ENCODE measurements around the gene PPP2R5C.

The PPP2R5C gene

DNA sequence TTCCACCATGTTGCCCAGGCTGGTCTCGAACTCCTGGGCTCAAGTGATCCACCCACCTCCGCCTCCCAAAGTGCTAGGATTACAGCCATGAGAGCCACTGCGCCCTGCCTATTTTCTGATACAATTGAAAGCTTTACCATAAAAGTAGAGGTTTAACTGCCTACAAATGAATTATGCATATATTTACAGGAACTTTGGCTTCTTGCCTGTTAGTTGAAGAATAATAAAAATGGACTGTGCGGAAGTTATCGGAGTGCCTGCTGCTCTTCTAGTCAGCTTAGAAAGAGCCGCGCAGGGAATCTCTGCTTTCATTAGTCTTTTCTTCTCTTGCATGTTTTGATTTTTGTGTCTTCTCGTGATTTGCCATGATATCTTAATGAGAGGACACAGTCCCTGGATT lies 34.5 kb downstream of the PPP2R5C start:
- TF ChIP-seq EGR1 (IDR thresholded peaks at IDR 0.05), result no peak
- no peak for TF ChIP-seq EP300 (IDR thresholded peaks at IDR 0.05; ENCODE audit: borderline replicate concordance)
- TF ChIP-seq TAF1 (IDR thresholded peaks at IDR 0.05; ENCODE audit: low read depth), result no peak
- no peak for TF ChIP-seq CREB1 (IDR thresholded peaks at IDR 0.05; ENCODE audit: low read depth)
- TF ChIP-seq, protein P1, sequence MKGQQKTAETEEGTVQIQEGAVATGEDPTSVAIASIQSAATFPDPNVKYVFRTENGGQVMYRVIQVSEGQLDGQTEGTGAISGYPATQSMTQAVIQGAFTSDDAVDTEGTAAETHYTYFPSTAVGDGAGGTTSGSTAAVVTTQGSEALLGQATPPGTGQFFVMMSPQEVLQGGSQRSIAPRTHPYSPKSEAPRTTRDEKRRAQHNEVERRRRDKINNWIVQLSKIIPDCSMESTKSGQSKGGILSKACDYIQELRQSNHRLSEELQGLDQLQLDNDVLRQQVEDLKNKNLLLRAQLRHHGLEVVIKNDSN (IDR thresholded peaks at IDR 0.05), result no peak
- TF ChIP-seq ZBTB7A (IDR thresholded peaks at IDR 0.05; ENCODE audit: low read depth), result no peak
- TF ChIP-seq FOXM1 (IDR thresholded peaks at IDR 0.05; ENCODE audit: borderline replicate concordance, low read depth), result no peak
- TF ChIP-seq CEBPB (IDR thresholded peaks at IDR 0.05), result no peak
- TF ChIP-seq, protein P2, sequence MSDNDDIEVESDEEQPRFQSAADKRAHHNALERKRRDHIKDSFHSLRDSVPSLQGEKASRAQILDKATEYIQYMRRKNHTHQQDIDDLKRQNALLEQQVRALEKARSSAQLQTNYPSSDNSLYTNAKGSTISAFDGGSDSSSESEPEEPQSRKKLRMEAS (IDR thresholded peaks at IDR 0.05), result no peak
- no peak for TF ChIP-seq NFIC (IDR thresholded peaks at IDR 0.05)
- TF ChIP-seq TCF12 (IDR thresholded peaks at IDR 0.05; ENCODE audit: low read depth), result no peak
- no peak for TF ChIP-seq TEAD4 (IDR thresholded peaks at IDR 0.05)
- no peak for TF ChIP-seq YY1 (IDR thresholded peaks at IDR 0.05; ENCODE audit: low read depth)
- no peak for TF ChIP-seq RAD21 (IDR thresholded peaks at IDR 0.05; ENCODE audit: low read depth)
- TF ChIP-seq, protein P3, sequence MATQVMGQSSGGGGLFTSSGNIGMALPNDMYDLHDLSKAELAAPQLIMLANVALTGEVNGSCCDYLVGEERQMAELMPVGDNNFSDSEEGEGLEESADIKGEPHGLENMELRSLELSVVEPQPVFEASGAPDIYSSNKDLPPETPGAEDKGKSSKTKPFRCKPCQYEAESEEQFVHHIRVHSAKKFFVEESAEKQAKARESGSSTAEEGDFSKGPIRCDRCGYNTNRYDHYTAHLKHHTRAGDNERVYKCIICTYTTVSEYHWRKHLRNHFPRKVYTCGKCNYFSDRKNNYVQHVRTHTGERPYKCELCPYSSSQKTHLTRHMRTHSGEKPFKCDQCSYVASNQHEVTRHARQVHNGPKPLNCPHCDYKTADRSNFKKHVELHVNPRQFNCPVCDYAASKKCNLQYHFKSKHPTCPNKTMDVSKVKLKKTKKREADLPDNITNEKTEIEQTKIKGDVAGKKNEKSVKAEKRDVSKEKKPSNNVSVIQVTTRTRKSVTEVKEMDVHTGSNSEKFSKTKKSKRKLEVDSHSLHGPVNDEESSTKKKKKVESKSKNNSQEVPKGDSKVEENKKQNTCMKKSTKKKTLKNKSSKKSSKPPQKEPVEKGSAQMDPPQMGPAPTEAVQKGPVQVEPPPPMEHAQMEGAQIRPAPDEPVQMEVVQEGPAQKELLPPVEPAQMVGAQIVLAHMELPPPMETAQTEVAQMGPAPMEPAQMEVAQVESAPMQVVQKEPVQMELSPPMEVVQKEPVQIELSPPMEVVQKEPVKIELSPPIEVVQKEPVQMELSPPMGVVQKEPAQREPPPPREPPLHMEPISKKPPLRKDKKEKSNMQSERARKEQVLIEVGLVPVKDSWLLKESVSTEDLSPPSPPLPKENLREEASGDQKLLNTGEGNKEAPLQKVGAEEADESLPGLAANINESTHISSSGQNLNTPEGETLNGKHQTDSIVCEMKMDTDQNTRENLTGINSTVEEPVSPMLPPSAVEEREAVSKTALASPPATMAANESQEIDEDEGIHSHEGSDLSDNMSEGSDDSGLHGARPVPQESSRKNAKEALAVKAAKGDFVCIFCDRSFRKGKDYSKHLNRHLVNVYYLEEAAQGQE (IDR thresholded peaks at IDR 0.05; ENCODE audit: low read depth), result no peak

DNA sequence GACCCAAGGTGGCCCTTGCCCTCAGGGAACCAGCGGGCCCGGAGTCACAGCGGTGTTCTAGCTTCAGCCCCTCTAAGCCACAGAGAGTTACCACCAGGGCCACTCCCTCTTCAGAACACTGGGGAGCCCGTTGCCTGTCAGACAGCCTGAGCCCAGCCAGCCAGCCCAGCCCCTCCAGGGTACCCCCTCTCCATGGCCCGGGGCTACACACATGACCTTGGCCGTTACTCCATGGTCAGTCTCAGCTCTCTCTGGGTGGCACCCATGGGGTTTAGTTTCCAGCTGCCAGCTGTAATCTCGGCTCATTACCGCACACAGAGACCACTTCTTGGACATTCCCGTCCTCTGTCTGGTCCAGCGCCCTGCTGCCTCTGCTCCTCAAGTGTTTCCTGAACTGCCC lies 35.0 kb downstream of the PPP2R5C start:
- TF ChIP-seq YY1 (IDR thresholded peaks at IDR 0.05; ENCODE audit: low read depth) (no peak), FOXM1 (IDR thresholded peaks at IDR 0.05; ENCODE audit: borderline replicate concordance, low read depth) (no peak), RAD21 (IDR thresholded peaks at IDR 0.05; ENCODE audit: low read depth) (no peak), TEAD4 (IDR thresholded peaks at IDR 0.05) (no peak), TAF1 (IDR thresholded peaks at IDR 0.05; ENCODE audit: low read depth) (no peak)
- TF ChIP-seq, protein P2 (IDR thresholded peaks at IDR 0.05), result no peak

DNA sequence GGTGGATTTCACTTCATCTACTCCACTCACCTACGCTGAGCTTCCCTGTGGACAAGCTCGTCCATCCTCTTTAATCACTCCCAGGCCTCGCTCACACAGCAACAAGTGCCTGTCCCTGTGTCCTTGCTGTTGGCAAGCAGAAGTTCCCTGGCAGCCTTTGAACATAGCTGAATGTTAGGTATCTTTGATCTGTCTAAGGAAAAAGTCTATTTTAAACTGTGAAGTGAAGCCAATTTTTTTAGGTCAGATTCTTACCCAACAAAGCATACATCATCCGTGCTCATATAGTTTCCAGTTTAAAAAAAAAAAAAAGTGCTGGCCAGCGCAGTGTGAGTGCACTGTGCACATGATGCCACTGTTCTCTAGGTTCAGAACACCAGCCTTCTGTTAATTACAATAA lies 36.3 kb downstream of the PPP2R5C start:
- no peak for TF ChIP-seq EP300 (IDR thresholded peaks at IDR 0.05; ENCODE audit: borderline replicate concordance)
- TF ChIP-seq CREB1 (IDR thresholded peaks at IDR 0.05; ENCODE audit: low read depth), result no peak
- no peak for TF ChIP-seq ZBTB7A (IDR thresholded peaks at IDR 0.05; ENCODE audit: low read depth)
- TF ChIP-seq, protein P3 (IDR thresholded peaks at IDR 0.05; ENCODE audit: low read depth), result no peak

DNA sequence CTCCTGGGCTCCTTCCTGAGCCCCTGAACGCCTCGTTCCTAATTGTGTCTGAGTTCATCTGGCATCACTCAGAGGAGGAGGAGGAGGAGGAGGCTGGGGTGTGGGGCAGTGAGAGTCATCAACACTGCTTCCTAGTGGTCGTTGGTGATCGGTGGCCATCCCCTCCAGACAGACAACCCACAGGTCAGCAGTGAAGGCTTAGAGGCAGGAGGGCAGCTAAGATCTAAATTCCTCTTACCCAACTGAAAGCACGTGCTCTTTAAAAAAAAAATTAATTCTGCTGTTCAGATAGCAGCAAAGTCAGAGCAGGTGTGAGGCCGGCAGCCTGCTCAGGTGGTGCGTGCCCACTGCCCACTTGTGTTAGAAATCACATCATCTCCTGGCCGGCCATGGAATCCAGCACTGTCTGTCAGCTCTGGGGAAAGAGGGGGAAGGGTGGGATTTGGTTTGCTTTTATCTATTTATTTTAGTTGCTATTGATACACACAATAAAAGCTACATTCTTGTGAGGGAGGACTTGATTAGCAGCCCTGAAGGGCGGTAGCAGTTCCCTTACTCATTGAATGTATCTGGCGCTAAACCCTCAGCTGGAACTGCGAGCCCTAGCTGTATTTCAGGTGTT lies 46.6 kb downstream of the PPP2R5C start:
- TF ChIP-seq EGR1 (IDR thresholded peaks at IDR 0.05), result no peak
- no peak for TF ChIP-seq CEBPB (IDR thresholded peaks at IDR 0.05)
- TF ChIP-seq TCF12 (IDR thresholded peaks at IDR 0.05; ENCODE audit: low read depth), result no peak

DNA sequence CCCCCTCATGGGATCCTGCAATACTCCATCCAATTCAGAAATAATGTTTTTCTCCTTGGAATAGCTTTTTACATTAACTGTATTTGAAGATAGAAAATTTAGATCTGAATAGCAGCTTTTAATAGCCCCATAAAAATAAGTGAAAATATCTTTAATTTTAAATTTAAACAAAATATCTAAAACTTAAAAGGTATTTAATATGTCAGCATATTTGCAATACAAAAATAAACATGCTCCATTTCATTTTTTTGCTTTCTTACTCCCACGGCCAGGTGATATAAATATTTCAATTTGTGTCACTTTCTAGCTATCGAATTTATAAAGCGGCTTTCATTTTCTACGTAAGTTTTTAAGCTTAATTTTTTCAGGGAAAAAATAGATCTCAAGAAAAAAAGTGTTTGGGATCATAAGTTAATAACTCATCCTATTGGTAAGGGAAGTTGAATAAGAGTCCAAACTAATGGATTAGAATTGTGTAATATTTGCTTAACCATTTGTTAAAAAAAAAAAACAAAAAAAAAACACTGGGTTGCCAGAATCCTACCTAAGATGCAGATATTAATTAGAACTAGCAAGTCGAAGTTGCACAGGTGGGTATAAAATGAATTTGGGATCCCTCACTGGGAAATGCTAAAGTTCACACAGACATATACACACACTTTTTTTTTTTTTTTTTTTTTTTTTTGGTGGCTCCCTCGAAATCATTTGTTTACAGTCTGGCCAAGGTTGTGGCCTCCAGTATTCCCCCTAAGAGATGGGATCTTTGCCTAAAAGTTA lies 47.6 kb downstream of the PPP2R5C start:
- TF ChIP-seq FOXM1 (IDR thresholded peaks at IDR 0.05; ENCODE audit: borderline replicate concordance, low read depth) (no peak), YY1 (IDR thresholded peaks at IDR 0.05; ENCODE audit: low read depth) (no peak), EP300 (IDR thresholded peaks at IDR 0.05; ENCODE audit: borderline replicate concordance) (no peak), CEBPB (IDR thresholded peaks at IDR 0.05) (no peak), CREB1 (IDR thresholded peaks at IDR 0.05; ENCODE audit: low read depth) (no peak), TAF1 (IDR thresholded peaks at IDR 0.05; ENCODE audit: low read depth) (no peak), ZBTB7A (IDR thresholded peaks at IDR 0.05; ENCODE audit: low read depth) (no peak), EGR1 (IDR thresholded peaks at IDR 0.05) (no peak), TEAD4 (IDR thresholded peaks at IDR 0.05) (no peak), TCF12 (IDR thresholded peaks at IDR 0.05; ENCODE audit: low read depth) (no peak), NFIC (IDR thresholded peaks at IDR 0.05) (no peak), RAD21 (IDR thresholded peaks at IDR 0.05; ENCODE audit: low read depth) (no peak)
- TF ChIP-seq, protein P2 (IDR thresholded peaks at IDR 0.05), result no peak
- TF ChIP-seq, protein P1 (IDR thresholded peaks at IDR 0.05), result no peak
- TF ChIP-seq, protein P3 (IDR thresholded peaks at IDR 0.05; ENCODE audit: low read depth), result no peak
